ENCODE data around the gene C9orf153. TPM values are rescaled to one million over a fixed set of nuclear protein-coding genes. Genes with fewer than 3 reads are reported as not detected.

Gene C9orf153
- total RNA-seq, 1 donor from 2014 or later: 0.23 TPM

- H3K27me3 ChIP-seq: no peaks in the 10 kb centered on the region
- ATAC-seq (no peak), DNase-seq (no peak)
- peaks cover 33% of the 10 kb centered on the region for H3K36me3 ChIP-seq
- TF ChIP-seq CTCF (IDR thresholded peaks at IDR 0.05): no peak
- H3K4me3 ChIP-seq: no peak overlapping the region
- H3K4me1 ChIP-seq: no peaks in the 10 kb centered on the region
- H3K27ac ChIP-seq: no peak overlapping the region
- intact Hi-C loops (cut with DNase I): no loop called here
- no peaks in the 10 kb centered on the region for H3K9me3 ChIP-seq
Measured at GRCh38 chr9:86263876-86264275, 4.4 kb upstream of the C9orf153 start.

- ATAC-seq (no peak), DNase-seq (no peak)
- intact Hi-C loops (cut with DNase I): no loop called here
- Histone ChIP-seq H3K27me3 (no peaks in the 10 kb centered on the region), H3K4me1 (no peaks in the 10 kb centered on the region), H3K9me3 (no peaks in the 10 kb centered on the region), H3K36me3 (peaks cover 33% of the 10 kb centered on the region), H3K4me3 (no peak overlapping the region), H3K27ac (no peak overlapping the region)
- TF ChIP-seq CTCF (IDR thresholded peaks at IDR 0.05): no peak
Measured at GRCh38 chr9:86262492-86262891, 3.0 kb upstream of the C9orf153 start.

- H3K4me1 ChIP-seq: no peaks in the 10 kb centered on the region
- peaks cover 1% of the 10 kb centered on the region for H3K36me3 ChIP-seq
- peak; percentile 19 for ATAC-seq
- H3K9me3 ChIP-seq: peaks cover 10% of the 10 kb centered on the region
- no peak for TF ChIP-seq CTCF (IDR thresholded peaks at IDR 0.05)
- intact Hi-C loops (cut with DNase I): no loop called here
- DNase-seq: no peak
- no peak overlapping the region for H3K27ac ChIP-seq
- H3K27me3 ChIP-seq: no peaks in the 10 kb centered on the region
- H3K4me3 ChIP-seq: no peak overlapping the region
Measured at GRCh38 chr9:86257391-86257790, 2.1 kb downstream of the C9orf153 start.

GRCh38 chr9:86256653-86257052, 2.8 kb downstream of the C9orf153 start:
- no peak for DNase-seq
- Histone ChIP-seq H3K36me3 (no peaks in the 10 kb centered on the region), H3K4me1 (no peaks in the 10 kb centered on the region), H3K27me3 (no peaks in the 10 kb centered on the region), H3K9me3 (peaks cover 10% of the 10 kb centered on the region), H3K27ac (no peak overlapping the region), H3K4me3 (no peak overlapping the region)
- intact Hi-C loops (cut with DNase I): no loop called here
- ATAC-seq: no peak
- TF ChIP-seq CTCF (IDR thresholded peaks at IDR 0.05): no peak

GRCh38 chr9:86253577-86253976, 5.9 kb downstream of the C9orf153 start:
- TF ChIP-seq CTCF (IDR thresholded peaks at IDR 0.05): no peak
- Histone ChIP-seq H3K4me1 (no peaks in the 10 kb centered on the region), H3K27ac (no peak overlapping the region), H3K4me3 (no peak overlapping the region), H3K36me3 (no peaks in the 10 kb centered on the region), H3K27me3 (no peaks in the 10 kb centered on the region), H3K9me3 (peaks cover 10% of the 10 kb centered on the region)
- intact Hi-C loops (cut with DNase I): no loop called here
- no peak for ATAC-seq
- no peak for DNase-seq

- H3K27me3 ChIP-seq: no peaks in the 10 kb centered on the region
- H3K4me1 ChIP-seq: no peaks in the 10 kb centered on the region
- H3K4me3 ChIP-seq: no peak overlapping the region
- ATAC-seq (no peak), DNase-seq (no peak)
- no peak overlapping the region for H3K27ac ChIP-seq
- peaks cover 10% of the 10 kb centered on the region for H3K9me3 ChIP-seq
- no peaks in the 10 kb centered on the region for H3K36me3 ChIP-seq
- TF ChIP-seq CTCF (IDR thresholded peaks at IDR 0.05): no peak
- intact Hi-C loops (cut with DNase I): no loop called here
Measured at GRCh38 chr9:86252870-86253269, 6.6 kb downstream of the C9orf153 start.
